ENCODE measurements around the gene BCL7B.
A peak's percentile ranks its signal among the peaks of the same experiment; 100 is the strongest.
"Not testable (repeated sequence)": the region's sequence is repeated elsewhere in the genome, so short reads cannot be mapped to it uniquely, and the experiment has no call there.

BCL7B gene

DNA sequence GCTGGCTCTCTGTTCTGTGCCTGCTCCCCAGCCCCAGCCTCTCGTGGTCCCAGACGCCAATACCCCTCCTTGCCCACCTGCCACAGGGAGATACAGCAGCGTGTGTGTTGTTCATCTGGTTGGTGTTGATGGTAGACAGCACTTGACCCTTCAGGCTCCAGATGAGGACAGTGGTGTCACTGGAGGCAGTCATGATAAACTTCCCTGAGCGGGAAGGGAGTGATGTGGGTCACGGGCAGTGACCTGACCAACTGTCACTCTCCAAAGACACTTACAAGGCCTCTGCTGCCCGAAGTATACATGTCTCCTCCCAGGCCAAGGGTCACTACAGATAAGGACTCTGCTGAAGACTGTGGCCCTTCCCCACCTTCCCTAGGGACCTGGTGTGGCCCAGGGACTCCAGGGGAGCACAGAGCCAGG is 15.3 kb upstream of the BCL7B start:
- DNase-seq (ENCODE audit: low read depth, low spot score): no peak

DNA sequence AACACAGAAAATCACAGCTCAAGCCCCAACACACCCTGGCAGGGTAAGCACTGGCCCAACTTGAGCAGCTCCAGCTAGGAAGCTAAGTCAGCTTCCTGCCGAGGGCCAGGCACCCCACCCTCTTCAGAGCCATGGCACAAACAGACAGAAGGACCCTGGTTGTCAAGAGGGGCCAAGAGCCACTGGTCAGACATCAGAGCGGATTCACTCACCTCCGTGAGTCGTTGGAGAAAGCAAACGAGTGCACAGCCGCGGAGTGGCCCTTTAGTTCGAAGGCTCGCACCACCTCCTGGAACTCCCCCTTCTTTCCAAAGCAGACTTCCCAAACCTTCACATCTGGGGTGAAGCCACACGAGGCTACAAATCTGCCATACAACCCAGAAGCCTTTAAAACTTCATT is 13.5 kb upstream of the BCL7B start:
- no peak for DNase-seq (ENCODE audit: low read depth, low spot score)

DNA sequence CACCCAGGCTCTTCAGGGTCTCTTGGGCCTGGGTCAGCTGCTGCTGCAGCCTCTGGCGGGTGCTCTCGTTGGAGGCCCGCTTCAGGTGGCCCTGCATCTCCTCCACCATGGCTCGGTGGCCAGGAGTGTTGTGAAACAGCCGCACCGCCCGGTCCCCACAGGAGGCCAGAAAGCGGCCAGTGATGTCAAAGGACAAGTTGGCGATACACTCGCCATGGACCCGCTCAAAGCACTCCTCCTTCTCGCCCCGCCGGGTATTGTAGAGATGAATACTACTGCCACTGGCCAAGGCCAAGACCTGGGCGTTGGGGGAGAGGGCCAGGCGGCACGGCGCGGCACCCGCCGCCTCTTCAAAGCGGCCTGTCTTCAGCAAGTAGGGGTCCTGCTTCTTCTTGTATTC is 13.0 kb upstream of the BCL7B start:
- DNase-seq (ENCODE audit: low read depth, low spot score): no peak

DNA sequence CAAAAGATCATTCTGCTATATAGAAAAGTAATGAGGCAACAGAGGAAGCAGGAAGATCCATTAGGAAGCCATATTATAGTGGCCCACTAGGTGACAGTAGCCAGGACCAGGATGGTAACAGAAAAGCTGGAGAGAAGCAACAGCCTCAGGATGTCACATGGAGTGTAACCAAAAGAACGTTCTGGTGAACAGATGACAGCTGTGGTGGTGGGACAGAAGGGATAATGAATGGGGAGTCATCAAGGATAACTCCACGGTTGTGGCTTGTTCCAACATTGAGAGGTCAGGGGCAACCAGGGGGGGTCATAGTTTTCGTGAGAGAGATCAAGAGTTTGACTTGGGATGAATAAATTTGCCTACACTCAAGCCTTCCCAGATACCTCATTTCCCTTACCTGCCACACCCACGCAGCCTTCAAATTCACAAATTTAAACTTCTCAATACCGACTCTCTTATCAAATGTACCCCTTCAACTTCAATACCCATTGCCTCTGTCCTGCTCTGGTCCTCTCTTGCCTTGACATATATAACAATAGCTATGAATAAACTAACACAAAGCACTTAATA is 11.6 kb upstream of the BCL7B start:
- no peak for DNase-seq (ENCODE audit: low read depth, low spot score)

DNA sequence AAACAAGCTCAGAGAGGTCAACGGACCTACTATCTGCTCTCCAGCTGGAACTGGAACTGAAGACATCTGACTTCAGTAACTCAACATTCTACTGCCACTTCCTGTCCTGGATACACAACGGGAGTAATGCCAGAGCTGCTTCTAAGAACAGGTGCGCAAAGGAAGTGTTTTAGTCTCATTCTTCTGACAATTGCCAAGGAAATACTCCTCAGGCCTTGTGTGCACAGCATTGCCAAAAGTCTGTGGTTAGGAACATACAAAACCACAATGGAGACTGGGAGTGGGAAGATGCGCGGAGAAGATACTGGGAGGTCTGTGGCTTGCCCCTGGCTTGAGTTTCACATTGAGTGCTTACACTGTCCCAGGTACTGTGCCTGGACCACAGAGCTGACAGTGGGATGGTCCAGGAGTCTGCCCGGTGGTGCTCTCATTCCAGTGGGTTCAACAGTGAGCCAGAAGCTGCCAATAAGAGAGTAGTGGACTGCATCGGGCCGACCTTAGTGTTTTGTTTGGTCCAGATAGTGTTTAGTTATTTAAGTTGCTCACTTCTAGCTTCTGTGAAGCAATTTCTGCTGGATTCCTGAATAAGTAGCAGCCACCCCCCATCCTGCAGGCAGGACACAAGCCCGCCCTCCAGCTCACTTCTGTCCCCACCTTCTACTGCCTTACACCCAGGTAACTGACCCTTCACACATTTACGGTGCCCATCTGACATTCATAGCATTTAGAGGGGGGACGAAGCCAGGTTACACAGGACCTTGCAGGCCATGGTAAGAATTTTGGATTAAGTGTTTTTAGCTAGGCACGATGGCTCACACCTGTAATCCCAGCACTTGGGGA is 10.6 kb upstream of the BCL7B start:
- no peak for DNase-seq (ENCODE audit: low read depth, low spot score)

DNA sequence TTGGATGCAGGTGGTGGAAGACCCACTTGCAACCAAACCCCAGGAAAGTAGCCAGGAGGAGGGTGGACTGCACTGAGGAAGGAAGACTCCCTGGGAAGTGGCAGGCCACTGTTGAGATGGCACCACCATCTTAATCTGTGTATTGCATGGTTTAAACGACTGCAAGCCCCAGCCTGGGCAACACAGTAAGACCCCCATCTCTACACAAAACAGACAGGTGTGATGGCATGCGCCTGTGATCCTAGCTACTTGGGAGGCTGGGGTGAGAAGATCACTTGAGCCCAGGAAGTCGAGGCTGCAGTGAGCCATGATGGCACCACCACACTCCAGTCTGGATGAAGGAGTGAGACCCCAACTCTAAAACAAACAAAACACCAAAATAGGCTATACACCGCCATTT is 9.7 kb upstream of the BCL7B start:
- no peak for DNase-seq (ENCODE audit: low read depth, low spot score)

DNA sequence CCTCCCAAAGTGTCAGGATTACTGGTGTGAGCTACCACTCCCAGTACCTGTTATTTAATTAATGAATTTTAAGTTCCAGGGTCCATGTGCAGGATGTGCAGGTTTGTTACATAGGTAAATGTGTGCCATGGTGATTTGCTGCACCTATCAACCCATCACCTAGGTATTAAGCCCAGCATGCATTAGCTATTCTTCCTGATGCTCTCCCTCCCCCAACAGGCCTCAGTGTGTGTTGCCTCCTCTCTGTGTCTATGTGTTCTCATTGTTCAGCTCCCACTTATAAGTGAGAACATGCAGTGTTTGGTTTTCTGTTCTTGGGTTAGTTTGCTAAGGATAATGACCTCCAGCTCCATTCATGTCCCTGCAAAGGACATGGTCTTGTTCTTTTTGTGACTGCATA is 8.9 kb upstream of the BCL7B start:
- not testable (repeated sequence) for DNase-seq (ENCODE audit: low read depth, low spot score)

DNA sequence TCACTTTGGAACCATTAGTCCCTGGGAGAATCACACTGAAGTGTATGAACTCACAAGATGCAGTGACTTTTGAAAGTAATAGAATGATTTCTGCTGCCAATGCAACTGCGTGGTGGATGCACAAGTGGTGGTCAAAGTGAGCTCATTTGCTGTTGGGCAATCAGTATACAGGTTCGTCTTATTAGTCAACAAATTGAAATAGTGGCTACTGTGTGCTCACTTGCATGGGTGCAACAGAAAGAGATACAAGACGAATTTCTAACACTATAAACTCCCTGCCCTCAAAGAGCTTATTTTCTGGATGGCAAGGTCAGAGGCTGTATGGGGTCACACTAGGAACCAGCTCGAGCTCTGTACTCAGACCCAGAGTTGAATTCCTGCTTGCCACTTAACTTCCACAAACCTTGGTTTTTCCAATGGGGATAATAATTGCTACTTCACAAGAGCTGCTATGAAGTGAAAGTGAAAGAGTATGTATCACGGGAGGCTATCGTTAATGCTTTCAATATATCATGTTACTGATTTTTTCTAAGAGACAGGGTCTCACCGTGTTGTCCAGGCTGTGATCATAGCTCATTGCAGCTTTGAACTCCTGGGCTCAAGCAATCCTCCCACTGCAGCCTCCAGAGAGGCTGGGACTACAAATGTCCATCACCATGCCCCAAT is 8.3 kb upstream of the BCL7B start:
- no peak for DNase-seq (ENCODE audit: low read depth, low spot score)

DNA sequence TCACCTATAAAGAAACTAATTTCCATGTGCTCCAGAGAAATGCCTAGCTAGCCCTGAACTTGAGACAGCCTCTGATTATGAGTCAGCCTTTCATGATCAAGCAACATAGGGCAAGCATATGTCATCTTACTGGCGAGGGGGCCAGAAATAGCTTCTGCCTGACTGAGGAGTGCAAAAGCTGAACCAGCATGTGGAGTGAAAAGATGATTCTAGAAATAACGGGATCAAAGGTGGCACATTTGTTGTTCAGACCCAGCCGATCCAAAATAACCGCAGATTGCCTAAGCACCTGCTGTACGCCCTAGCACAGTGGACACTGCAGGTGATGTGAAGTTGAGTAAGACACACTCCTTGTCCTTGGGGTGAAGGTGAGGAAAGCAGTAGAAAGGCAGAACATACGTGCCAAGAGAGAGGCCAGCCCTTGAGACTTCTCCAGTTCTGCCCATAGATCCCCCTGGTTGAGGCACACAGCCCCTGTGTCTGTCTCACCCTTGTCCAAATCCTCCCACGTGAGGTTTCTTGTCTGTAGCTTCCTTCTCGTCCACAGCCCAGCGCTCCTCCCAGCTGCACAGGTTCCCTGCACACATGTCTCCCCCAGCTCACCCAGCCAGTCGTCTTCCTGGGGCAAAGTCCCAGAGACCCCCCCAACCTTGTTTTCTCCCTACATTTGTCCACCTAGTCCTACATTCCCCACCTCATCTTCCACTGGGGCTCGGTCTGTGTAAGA is 2.8 kb upstream of the BCL7B start:
- DNase-seq (ENCODE audit: low read depth, low spot score): no peak

DNA sequence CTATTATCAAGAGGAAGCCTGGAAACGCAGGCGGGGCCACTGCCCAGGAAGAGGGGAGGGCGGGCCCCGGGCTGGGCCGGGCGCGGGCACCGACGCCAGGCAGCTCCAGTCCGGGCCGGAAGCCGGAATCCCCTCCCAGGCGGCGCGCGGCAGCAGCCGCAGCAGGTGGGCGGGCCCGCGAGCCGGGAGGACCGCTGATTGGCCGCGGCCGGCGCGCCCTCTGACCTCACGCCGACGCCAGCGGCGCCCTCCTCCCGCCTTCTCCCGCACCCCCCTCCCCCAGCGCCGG is 438 bp downstream of the BCL7B start:
- peak; percentile 72 for DNase-seq (ENCODE audit: low read depth, low spot score)

DNA sequence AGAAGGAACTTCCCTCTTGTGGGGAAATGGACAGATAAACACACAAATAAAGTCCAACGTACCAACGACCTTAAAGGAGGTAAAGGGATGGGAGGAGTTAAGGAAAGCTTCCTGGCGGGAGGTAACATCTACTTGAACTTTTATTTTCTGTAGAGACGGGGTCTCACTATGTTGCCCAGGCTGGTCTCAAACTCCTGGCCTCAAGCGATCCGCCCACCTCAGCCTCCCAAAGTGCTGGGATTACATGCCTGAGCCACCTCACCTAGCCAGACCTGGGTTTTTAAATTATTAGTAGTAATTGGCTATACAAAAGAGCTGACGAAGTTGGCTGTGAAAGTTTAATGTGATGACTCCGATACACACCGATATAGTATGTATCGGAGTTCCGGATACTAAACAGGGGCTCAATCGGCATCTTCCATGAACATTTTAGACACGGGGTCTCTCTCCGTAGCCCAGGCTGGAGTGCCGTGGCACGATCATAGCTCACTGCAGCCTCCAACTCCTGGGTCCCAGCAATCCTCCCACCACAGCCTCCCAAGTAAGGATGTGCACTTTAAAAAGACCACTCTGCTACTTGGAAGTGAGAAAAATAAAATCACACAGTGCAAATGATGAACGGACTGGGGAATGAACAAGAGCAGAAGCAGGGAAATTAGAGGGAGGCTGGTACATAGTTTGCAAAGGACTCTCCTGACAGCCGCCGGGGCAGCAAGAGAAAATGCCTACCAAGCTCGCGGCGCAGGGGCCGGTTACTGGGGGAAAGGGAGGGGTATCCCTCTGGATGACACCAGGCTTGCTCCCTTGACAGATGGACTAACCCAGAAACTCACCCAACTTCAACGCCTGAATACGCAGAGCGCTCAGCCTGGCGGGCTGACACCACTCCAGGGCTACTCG is 1.0 kb downstream of the BCL7B start:
- no peak for DNase-seq (ENCODE audit: low read depth, low spot score)

DNA sequence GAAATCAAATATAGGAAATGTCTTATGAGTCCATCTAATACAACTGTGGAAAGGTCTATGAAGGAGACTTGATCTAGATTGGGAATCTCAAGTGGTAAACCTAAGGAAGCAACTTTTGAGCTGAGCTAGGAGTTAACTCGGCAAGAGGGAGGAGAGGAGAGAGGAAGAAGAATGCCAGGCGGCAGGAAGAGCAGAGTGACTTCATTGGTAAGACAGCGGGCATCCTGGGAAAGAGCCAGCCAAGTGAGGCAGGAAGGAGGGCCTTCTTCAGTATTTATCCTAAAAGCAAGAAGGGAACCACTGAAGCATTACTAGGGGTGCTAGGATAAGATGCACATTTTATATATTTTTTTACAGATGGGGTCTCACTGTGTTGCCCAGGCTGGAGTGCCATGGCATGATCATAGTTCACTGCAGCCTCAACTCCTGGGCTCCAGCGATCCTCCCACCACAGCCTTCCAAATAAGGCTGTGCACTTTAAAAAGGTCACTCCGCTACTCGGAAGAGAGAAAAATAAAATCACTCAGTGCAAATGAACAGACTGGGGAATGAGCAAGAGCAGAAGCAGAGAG is 2.0 kb downstream of the BCL7B start:
- DNase-seq (ENCODE audit: low read depth, low spot score): no peak

DNA sequence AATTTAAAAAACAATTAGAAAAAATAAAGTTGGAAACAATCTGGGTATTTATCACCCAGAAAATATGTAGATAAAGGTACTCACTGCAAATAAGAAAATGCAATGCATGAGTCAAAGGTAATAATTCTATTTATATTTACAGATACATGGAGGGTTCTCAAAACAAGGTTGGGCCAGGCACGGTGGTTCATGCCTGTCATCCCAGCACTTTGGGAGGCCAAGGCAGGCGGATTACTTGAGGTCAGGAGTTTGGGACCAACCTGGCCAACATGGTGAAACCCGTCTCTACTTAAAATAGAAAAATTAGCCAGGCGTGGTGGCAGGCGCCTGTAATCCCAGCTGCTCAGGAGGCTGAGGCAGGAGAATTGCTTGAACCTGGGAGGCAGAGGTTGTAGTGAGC is 7.4 kb downstream of the BCL7B start:
- not testable (repeated sequence) for DNase-seq (ENCODE audit: low read depth, low spot score)

DNA sequence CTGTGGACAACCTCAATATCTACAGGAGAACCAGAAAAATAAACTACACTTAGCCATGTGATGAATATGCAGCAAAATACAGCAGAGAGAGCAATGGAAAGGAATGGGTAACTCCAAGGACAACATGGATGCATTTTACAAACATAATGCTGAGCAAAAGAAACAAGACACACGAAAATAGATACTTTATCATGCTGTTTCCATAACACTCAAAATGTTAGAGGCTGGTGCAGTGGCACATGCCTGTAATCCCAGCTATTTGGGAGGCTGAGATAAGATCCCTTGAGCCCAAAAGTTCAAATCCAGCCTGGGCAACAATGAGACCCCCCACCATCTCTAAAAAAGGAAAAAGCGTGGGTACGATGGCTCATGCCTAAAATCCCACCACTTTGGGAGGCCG is 8.3 kb downstream of the BCL7B start:
- DNase-seq (ENCODE audit: low read depth, low spot score): no peak

DNA sequence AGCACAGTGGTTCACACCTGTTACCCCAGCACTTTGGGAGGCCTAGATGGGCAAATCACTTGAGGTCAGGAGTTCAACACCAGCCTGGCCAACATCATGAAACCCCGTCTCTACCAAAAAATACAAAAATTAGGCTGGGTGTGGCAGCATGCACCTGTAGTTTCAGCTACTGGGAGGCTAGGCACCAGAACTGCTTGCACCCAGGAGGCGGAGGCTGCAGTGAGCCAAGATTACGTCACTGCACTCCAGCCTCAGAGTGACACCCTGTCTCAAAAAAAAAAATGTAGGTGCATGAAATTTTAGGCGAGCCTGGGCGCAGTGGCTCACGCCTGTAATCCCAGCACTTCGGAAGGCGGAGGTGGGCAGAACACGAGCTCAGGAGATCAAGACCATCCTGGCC is 9.6 kb downstream of the BCL7B start:
- no peak for DNase-seq (ENCODE audit: low read depth, low spot score)

DNA sequence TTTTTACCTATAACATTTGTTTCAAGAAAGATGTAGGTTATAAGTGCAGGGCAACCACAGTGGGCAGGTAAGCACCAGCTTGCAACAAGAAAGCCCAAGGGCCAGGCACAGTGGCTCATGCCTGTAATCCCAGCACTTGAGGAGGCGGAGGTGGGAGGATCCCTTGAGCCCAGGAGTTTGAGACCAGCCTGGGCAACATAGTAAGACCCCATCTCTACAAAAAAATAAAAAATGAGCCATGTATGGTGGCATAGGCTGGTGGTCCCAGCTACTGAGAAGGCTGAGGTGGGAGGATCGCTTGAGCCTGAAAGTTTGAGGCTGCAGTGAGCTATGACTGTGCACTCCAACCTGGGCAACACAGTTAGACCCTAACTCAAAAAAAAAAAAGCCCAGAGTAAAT is 12.8 kb downstream of the BCL7B start:
- DNase-seq (ENCODE audit: low read depth, low spot score): no peak

DNA sequence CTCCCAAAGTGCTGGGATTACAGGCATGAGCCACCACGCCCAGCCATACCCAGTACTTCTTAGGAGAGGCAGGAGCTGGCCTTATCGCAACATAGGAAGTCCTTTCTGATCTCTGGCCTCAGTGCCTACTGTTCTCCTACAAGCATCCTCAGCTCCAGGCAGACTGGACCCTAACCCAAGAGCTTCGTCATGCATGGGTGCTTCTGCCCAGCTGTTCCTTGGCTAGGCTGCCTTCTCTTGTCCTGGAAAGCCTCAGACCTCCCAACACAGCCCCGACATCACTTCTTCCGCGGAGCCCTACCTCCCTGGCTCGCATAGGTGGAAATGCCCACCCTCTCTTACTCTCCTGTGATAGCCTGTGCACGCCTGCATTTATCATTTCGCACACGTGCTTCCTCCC is 15.8 kb downstream of the BCL7B start:
- DNase-seq (ENCODE audit: low read depth, low spot score): no peak

DNA sequence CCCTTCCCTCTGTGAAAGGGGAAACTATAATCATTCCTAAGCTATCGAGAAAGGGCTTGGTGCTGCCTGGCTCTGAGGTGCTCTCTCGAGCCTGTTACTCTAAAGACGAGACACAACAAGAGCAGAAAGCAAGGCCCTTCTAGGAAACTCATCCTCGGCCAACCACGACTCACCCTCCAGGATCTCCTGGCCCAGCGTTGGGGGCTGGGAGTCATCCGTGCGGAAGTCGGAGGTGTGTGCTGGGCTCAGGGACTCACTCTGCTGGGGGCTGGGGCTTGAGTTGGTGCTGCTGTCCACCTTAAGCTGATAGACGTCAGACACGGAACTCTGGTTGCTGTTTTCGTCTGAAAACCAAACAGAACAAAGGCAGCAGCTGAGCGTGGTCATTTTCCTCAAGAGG is 17.8 kb downstream of the BCL7B start:
- no peak for DNase-seq (ENCODE audit: low read depth, low spot score)

DNA sequence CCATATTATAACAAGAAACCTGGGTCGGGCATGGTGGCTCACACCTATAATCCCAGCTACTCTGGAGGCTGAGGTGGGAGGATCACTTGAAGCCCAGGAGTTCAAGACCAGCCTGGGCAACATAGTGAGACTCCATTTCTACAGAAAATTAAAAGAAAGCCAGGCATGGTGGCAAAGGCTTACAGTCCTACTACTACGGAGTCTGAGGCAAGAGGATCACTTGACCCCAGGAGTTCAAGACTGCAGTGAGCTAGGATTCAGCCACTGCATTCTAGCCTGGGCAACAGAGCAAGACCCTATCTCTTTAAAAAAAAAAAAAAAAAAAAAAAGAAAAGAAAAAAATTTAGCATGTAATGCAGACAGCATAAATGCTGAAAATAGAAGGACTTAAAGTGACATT is 19.0 kb downstream of the BCL7B start:
- not testable (repeated sequence) for DNase-seq (ENCODE audit: low read depth, low spot score)

DNA sequence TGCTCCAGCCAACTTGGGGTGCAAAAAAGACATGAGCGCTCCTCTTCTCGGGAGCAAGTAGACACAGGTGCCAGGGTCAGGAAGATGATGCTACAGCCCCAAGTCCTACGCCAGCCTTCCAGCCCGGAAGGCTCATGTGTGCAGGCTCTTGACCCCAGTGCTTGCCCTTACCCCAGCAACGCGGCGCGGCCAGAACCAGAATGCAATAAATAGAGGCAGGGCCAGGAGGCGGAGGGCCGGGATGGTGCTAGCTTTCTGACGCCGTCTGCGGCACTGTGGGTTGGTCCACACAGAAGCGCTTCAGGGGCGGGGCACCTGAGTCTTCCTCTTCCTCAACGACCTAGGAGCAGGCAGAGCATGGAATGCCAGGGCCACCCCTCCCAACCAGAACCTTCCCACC is 20.4 kb downstream of the BCL7B start:
- DNase-seq (ENCODE audit: low read depth, low spot score): no peak

DNA sequence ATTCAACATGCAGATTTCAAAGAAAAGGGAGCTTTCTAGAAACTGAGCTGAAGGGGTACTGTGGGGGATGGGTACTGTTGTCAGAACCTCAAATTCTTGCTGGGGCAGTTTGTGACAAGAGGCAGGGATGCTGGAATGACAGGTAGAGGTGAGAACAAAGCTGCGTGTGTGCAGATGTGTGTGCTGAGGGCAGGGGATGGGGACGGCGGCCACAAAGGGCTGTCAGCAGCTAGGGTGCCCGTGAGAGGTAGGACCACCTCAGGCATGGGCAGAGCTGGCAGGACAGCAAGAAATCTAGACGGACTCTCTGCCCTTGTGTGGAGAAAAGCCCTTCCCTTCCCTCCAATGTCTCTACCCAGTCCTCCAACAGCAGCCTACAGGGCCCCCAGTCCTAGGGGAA is 21.0 kb downstream of the BCL7B start:
- DNase-seq (ENCODE audit: low read depth, low spot score): no peak

Measured in activated naive CD8-positive, alpha-beta T cell treated with anti-CD3 and anti-CD28 coated beads, Interleukin-2, amount 50 U/mL, for 16 hours (primary cell).